Measurements from ENCODE around the gene MAOB.

DNA sequence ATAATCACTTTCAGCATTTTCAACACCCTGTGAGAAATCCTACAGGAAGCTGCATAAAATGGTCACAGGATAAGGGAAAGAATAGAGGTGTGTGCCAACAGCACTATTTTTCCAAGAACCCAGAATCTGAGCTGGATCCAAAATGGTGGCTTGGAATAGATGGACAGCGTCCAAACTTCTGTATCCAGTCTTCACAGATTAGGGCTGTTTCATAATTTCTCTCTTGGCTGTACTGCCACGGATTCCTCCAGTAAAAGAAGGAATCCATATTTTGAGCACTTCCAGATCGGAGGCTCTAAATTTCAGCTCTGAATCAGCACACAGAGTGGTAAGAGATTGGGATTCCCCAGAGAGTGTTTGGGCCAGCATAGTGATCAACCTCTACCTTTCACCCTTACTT is 12.2 kb downstream of the MAOB start:
- TF ChIP-seq EZH2phosphoT487 (IDR thresholded peaks at IDR 0.05; ENCODE audit: low read length), result no peak
- TF ChIP-seq, protein P1, sequence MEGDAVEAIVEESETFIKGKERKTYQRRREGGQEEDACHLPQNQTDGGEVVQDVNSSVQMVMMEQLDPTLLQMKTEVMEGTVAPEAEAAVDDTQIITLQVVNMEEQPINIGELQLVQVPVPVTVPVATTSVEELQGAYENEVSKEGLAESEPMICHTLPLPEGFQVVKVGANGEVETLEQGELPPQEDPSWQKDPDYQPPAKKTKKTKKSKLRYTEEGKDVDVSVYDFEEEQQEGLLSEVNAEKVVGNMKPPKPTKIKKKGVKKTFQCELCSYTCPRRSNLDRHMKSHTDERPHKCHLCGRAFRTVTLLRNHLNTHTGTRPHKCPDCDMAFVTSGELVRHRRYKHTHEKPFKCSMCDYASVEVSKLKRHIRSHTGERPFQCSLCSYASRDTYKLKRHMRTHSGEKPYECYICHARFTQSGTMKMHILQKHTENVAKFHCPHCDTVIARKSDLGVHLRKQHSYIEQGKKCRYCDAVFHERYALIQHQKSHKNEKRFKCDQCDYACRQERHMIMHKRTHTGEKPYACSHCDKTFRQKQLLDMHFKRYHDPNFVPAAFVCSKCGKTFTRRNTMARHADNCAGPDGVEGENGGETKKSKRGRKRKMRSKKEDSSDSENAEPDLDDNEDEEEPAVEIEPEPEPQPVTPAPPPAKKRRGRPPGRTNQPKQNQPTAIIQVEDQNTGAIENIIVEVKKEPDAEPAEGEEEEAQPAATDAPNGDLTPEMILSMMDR (IDR thresholded peaks at IDR 0.05; ENCODE audit: low read length), result no peak
